HepG2 (cell line): Measurements from ENCODE around the gene CKLF. TPM values are rescaled to one million over a fixed set of nuclear protein-coding genes. Genes with fewer than 3 reads are reported as not detected.

ENCODE experiments used
- ATAC-seq: fragments of 200-7000 bp; cut with Tn5 transposase; 3 replicates; pipeline ENCODE4 v1.9.1; 2020; ENCODE audit warnings: mild to moderate bottlenecking, moderate library complexity
- BruUV-seq: library from RNA; stranded (reverse); fragments of 400-500 nt; replicated peaks from 2 replicates; lab custom pipeline; 2021; lab: Mats Ljungman, UMichigan
- CTCF ChIA-PET: fragments of 300-600 bp; formaldehyde crosslinking; extraction: SDS; loops from one replicate; lab custom pipeline; 2021; ENCODE audit warnings: low total read pairs, inconsistent platforms, low intra/inter-chr PET ratio; lab: Yijun Ruan, JAX
- POLR2A ChIA-PET: fragments of 350-600 bp; sonication (Branson Sonifier 250); formaldehyde crosslinking; loops from one replicate; lab custom pipeline; 2020; ENCODE audit warnings: antibody characterized with exemption, inconsistent platforms; lab: Yijun Ruan, JAX
- DNase-seq: peaks from one replicate; pipeline ENCODE4 v3.0.0-alpha.2; 2015; ENCODE audit warnings: low spot score
- FAIRE-seq: peaks from 3 replicates; lab custom pipeline; 2011; peaks lifted over from hg19 to GRCh38; lab: Jason Lieb, UNC
- H2AFZ ChIP-seq: one replicate; pipeline ENCODE4 v1.6.1; 2011; ENCODE audit warnings: low read length, inconsistent platforms
- H3K27ac ChIP-seq: fragments of 300-600 bp; 3 replicates; pipeline ENCODE4 v1.8.0; 2011; ENCODE audit warnings: mixed run types, mild to moderate bottlenecking, mixed read lengths, low read length, inconsistent platforms; ENCODE audit not compliant: insufficient read depth; ENCODE audit errors: extremely low read length
- H3K27me3 ChIP-seq, 2 experiments: fragments of 200-600 bp in 1 of 2; 2 replicates in 1 of 2; 3 replicates in 1 of 2; pipeline versions ENCODE4 v1.6.0 to v1.8.0; 2011; ENCODE audit warnings: low read length in 2 of 2, mild to moderate bottlenecking in 2 of 2, moderate library complexity in 2 of 2, inconsistent platforms in 1 of 2; ENCODE audit not compliant: insufficient read depth in 2 of 2, control insufficient read depth in 1 of 2
- H3K36me3 ChIP-seq, 2 experiments: fragments of 200-600 bp in 1 of 2; replicated peaks in 1 of 2; 2 replicates in 1 of 2; 3 replicates in 1 of 2; pipeline versions ENCODE4 v1.5.1 to v1.8.0; 2011; ENCODE audit warnings: low read length in 2 of 2, inconsistent platforms in 1 of 2; ENCODE audit not compliant: insufficient read depth in 2 of 2, control insufficient read depth in 1 of 2
- H3K4me1 ChIP-seq: 2 replicates; pipeline ENCODE4 v1.5.1; 2012; ENCODE audit warnings: low read length, inconsistent platforms; ENCODE audit not compliant: insufficient read depth
- H3K4me2 ChIP-seq: 2 replicates; pipeline ENCODE4 v1.6.0; 2011; ENCODE audit warnings: low read depth, low read length, inconsistent platforms
- H3K4me3 ChIP-seq, 3 experiments: fragments of 200-600 bp in 1 of 3; sonication (generic), shearing (Covaris generic) in 1 of 3; replicated peaks in 1 of 3; 2 replicates each; pipeline ENCODE4 v1.5.1; 2011 to 2016; ENCODE audit warnings: low read length in 3 of 3, inconsistent platforms in 2 of 3, low read depth in 2 of 3, mild to moderate bottlenecking in 2 of 3, control low read depth in 1 of 3, mixed read lengths in 1 of 3; ENCODE audit not compliant: insufficient read depth in 1 of 3
- H3K79me2 ChIP-seq: one replicate; pipeline ENCODE4 v1.6.1; 2011; ENCODE audit warnings: low read length, inconsistent platforms; ENCODE audit not compliant: insufficient read depth
- H3K9ac ChIP-seq: 2 replicates; pipeline ENCODE4 v1.6.0; 2011; ENCODE audit warnings: mild to moderate bottlenecking, low read depth, low read length, inconsistent platforms; ENCODE audit not compliant: insufficient read depth
- H3K9me3 ChIP-seq: 2 replicates; pipeline ENCODE4 v1.5.1; 2012; ENCODE audit warnings: mild to moderate bottlenecking, low read length
- H4K20me1 ChIP-seq: 2 replicates; pipeline ENCODE4 v1.6.0; 2011; ENCODE audit warnings: inconsistent platforms, mild to moderate bottlenecking, low read length, moderate library complexity; ENCODE audit not compliant: insufficient read depth
- GLI4 ChIP-seq: sonication (generic); formaldehyde crosslinking; IDR thresholded peaks from 2 replicates; pipeline ENCODE4 v1.5.1; 2020; ENCODE audit warnings: missing genetic modification reagents, mild to moderate bottlenecking, moderate library complexity, borderline replicate concordance
- HOXD1 ChIP-seq: sonication (generic); formaldehyde crosslinking; IDR thresholded peaks from 2 replicates; pipeline ENCODE4 v1.5.0; 2020; ENCODE audit warnings: missing genetic modification reagents
- MAZ ChIP-seq, 2 experiments: sonication (generic) in 1 of 2; formaldehyde crosslinking in 1 of 2; IDR thresholded peaks; 2 replicates each; pipeline versions ENCODE4 v1.5.0 to v1.6.1; 2012 to 2020; ENCODE audit warnings: low read depth in 2 of 2, mild to moderate bottlenecking in 2 of 2, borderline replicate concordance in 1 of 2, improper control_type of control experiment in 1 of 2, low read length in 1 of 2, missing genetic modification reagents in 1 of 2, moderate library complexity in 1 of 2
- TERF1 ChIP-seq: sonication (generic); formaldehyde crosslinking; IDR thresholded peaks from 2 replicates; pipeline ENCODE4 v1.8.0; 2022; ENCODE audit warnings: mild to moderate bottlenecking, missing genetic modification reagents, moderate library complexity
- U2AF2 ChIP-seq: fragments of 200-400 bp; formaldehyde crosslinking; IDR thresholded peaks from 2 replicates; pipeline ENCODE4 v1.6.1; 2017; ENCODE audit warnings: low read depth, mild to moderate bottlenecking, low read length
- ZMYM2 ChIP-seq: sonication (generic); formaldehyde crosslinking; IDR thresholded peaks from 2 replicates; pipeline ENCODE4 v1.8.0; 2022; ENCODE audit warnings: mild to moderate bottlenecking, missing genetic modification reagents
- ZNF30 ChIP-seq: sonication (generic); formaldehyde crosslinking; IDR thresholded peaks from 2 replicates; pipeline ENCODE4 v1.5.0; 2020; ENCODE audit warnings: mild to moderate bottlenecking, missing genetic modification reagents
- ZNF572 ChIP-seq: sonication (generic); formaldehyde crosslinking; IDR thresholded peaks from 2 replicates; pipeline ENCODE4 v1.5.1; 2020; ENCODE audit warnings: mild to moderate bottlenecking, missing genetic modification reagents
- ZNF704 ChIP-seq: sonication (generic); formaldehyde crosslinking; IDR thresholded peaks from 2 replicates; pipeline ENCODE4 v1.8.1; 2023; ENCODE audit warnings: mild to moderate bottlenecking, inconsistent platforms, moderate library complexity, missing genetic modification reagents, borderline replicate concordance
- ZNF761 ChIP-seq: sonication (generic); formaldehyde crosslinking; conservative IDR thresholded peaks from 2 replicates; pipeline ENCODE4 v1.4.0; 2020; ENCODE audit warnings: mild to moderate bottlenecking, missing genetic modification reagents
- WGBS: methylation state at CpG from one replicate; pipeline ENCODE4 v1.1.6; 2017; ENCODE audit warnings: low lambda C conversion rate; 5-methylcytosine and 5-hydroxymethylcytosine counted together
- in situ Hi-C: cut with HindIII; loops from 2 replicates; pipeline ENCODE4 v1.10.0; 2017; ENCODE audit warnings: low pct_unique_long_range_greater_than_20kb; ENCODE audit not compliant: extremely low pct_ligation_motif_present
- intact Hi-C: fragments of 100-400 bp; cut with micrococcal nuclease; formaldehyde crosslinking; loops from one replicate; pipeline ENCODE4 v1.10.0; 2022; ENCODE audit not compliant: unreplicated experiment
- polyA plus RNA-seq, 8 experiments: library from polyadenylated mRNA; depleted of rRNA in 3 of 8; stranded (reverse) in 7 of 8; unstranded in 1 of 8; fragments of >200 nt; fragmentation: Illumina TruSeq in 4 of 8; extraction: Trizol in 4 of 8; gene quantifications; 2 replicates each; pipeline versions ENCODE4 v1.2.1 to v1.2.3, GENCODE V29; 2011 to 2016; ENCODE audit warnings: low read depth in 4 of 8, missing spikeins in 1 of 8, mixed read lengths in 1 of 8; ENCODE audit not compliant: insufficient read depth in 1 of 8
- total RNA-seq, 5 experiments: library from RNA; depleted of rRNA; stranded (reverse); fragments of >200 nt; fragmentation: Illumina TruSeq; extraction: Trizol; gene quantifications; 2 replicates each; pipeline ENCODE4 v1.2.3, GENCODE V29; 2016; ENCODE audit warnings: low read depth in 1 of 5

CKLF gene
- total and polyA plus RNA-seq, 2 of the 13 experiments (the other 11 are each of a cell fraction or from before 2014, with no cell fraction given): 120 to 167 TPM

DNA sequence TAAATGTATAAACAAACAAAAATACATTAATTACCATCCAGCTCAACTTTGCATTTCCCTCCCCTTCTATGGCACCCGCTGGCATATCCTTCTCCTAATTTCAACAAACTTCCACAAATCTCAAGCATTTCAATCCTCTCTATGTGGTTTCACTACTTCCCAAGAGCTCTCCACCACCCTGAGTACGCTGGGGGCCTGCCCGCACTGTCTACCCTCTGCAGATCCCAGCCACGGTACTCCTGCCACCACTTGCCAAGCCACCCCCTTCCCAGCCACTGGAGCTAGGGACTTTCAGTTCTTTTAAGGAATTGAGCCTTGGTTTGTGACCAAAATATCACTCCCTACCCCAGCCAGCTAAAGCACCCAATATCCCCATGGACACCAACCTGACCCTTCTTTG lies 4.3 kb upstream of the CKLF start:
- DNase-seq (no peak), FAIRE-seq (no peak), ATAC-seq (no peak)
- WGBS: 99% methylated on average over 4 of the region's 4 CpGs
- Histone ChIP-seq H3K9me3 (no peaks in the 10 kb centered on the region), H3K9ac (no peak overlapping the region), H4K20me1 (no peaks in the 10 kb centered on the region), H3K27ac (no peak overlapping the region), H3K36me3 (no peaks in the 10 kb centered on the region; a peak in 2 of 5 replicates), H3K27me3 (no peaks in the 10 kb centered on the region), H3K4me1 (peaks cover 44% of the 10 kb centered on the region), H3K79me2 (peaks cover 4% of the 10 kb centered on the region), H2AFZ (no peak overlapping the region), H3K4me2 (0 out of 2 replicates have a peak overlapping the region, but pooled peaks have one; percentile 95), H3K4me3 (no peak overlapping the region)
- no peak for TF ChIP-seq GLI4 (CRISPR knock-in tag)
- no peak for TF ChIP-seq MAZ (IDR thresholded peaks at IDR 0.05; ENCODE audit: borderline replicate concordance, low read depth, low read length)
- TF ChIP-seq MAZ (CRISPR knock-in tag; IDR thresholded peaks at IDR 0.05; ENCODE audit: low read depth): 0 out of 2 replicates have a peak, but pooled peaks have one; percentile 20
- intact Hi-C loops: no loop called here
- ChIA-PET POLR2A (interaction anchor here (2.0 to 2.2 kb wide), 2 partner anchors 11 to 31 kb away, joined by 5 to 6 read pairs; no protein-coding TSS in a partner anchor), CTCF (no interaction called here)
- BruUV-seq: no TSS peak
- in situ Hi-C loops: no loop called here

- BruUV-seq: no TSS peak
- no peaks in the 10 kb centered on the region for H3K9me3 ChIP-seq
- H3K79me2 ChIP-seq: peaks cover 12% of the 10 kb centered on the region
- no peaks in the 10 kb centered on the region for H4K20me1 ChIP-seq
- H3K9ac ChIP-seq: peak overlapping the region; percentile 95
- DNase-seq: no peak
- 98% methylated on average over 9 of the region's 9 CpGs for WGBS
- ChIA-PET POLR2A (interaction anchor here (0.8 to 2.0 kb wide), 4 partner anchors 10 to 140 kb away, joined by 3 to 5 read pairs (median 4); no protein-coding TSS in a partner anchor), CTCF (no interaction called here)
- no peak overlapping the region for H2AFZ ChIP-seq
- H3K27me3 ChIP-seq: no peaks in the 10 kb centered on the region
- intact Hi-C loops: no loop called here
- in situ Hi-C loops: no loop called here
- TF ChIP-seq TERF1 (CRISPR knock-in tag): no peak
- TF ChIP-seq ZNF30: no peak
- TF ChIP-seq HOXD1: no peak
- TF ChIP-seq U2AF2: no peak
- TF ChIP-seq ZMYM2 (CRISPR knock-in tag): 0 out of 2 replicates have a peak, but pooled peaks have one; percentile 6
- 0 out of 2 replicates have a peak, but pooled peaks have one; percentile 4 for TF ChIP-seq ZNF572 (CRISPR knock-in tag)
- no peak for TF ChIP-seq ZNF761
- TF ChIP-seq ZNF704: no peak
- FAIRE-seq: no peak
- peaks cover 52% of the 10 kb centered on the region for H3K4me1 ChIP-seq
- no peak for ATAC-seq
- H3K4me2 ChIP-seq: peak overlapping the region; percentile 95
- peak overlapping the region in 2 of 3 experiments; percentile 79 to 83; a peak in 5 of 6 replicates for H3K4me3 ChIP-seq
- H3K27ac ChIP-seq: peak overlapping the region; percentile 87
- H3K36me3 ChIP-seq: no peaks in the 10 kb centered on the region; a peak in 2 of 5 replicates
Measured at GRCh38 chr16:66548868-66549267, 3.5 kb upstream of the CKLF start.
